ENCODE data around the gene IRF2BP2.

The IRF2BP2 gene

GRCh38 chr1:234613128-234613875 lies 3.3 kb upstream of the IRF2BP2 start:
- WGBS (ENCODE audit: insufficient coverage, insufficient read length) = no CpG with 5 or more reads among the region's 12 CpGs
- peaks cover 6% of the 10 kb centered on the region for H3K4me1 ChIP-seq (ENCODE audit: control insufficient read depth, insufficient read depth, low read length)
- DNase-seq (ENCODE audit: low read depth, low spot score) = no peak
- no peak overlapping the region for H3K27ac ChIP-seq (ENCODE audit: low read length)
- no peak overlapping the region for H3K4me3 ChIP-seq (ENCODE audit: low read length)
- no peaks in the 10 kb centered on the region for H3K36me3 ChIP-seq (ENCODE audit: control insufficient read depth, insufficient read depth, low read length)
- H3K9me3 ChIP-seq (ENCODE audit: control insufficient read depth, insufficient read depth, low read length) = no peaks in the 10 kb centered on the region
- H3K27me3 ChIP-seq (ENCODE audit: control insufficient read depth, insufficient read depth, low read length) = no peaks in the 10 kb centered on the region

DNA sequence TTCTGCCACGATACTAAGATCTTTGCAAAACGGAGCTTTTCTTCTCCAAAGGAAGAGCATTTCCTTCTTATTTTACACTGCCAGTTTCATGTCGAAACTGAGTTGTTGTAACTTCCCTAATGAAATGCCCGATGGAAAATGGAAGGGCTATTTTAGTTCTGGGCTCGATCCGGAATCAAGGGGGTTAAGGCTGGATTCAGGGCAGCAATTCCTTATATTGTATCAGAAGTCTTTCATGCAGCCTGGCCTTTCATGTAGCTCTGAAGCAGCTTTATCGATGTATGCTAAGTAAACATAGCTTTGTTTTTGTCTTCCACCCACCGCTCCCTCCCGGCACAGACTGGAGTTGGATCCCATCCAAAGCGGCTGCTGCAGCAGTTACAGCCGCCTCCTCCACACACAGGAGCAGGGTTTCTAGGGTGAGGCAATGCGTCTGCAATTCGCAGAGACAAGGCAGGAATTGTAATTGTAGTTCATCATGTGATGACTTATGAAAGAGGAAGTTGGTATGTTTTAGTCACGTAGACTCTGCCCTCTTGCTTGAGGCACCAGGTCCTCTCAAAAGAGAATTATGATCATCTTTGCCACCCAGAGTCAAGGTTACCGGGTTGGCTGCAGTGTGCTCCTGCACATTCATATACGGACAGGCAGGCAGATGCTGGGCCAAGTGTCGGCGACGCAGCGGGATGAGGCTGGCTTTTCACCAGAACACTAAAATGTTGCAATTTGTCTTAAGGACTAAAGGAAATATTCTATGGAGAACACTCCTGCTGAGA lies 2.6 kb upstream of the IRF2BP2 start:
- no CpG with 5 or more reads among the region's 20 CpGs for WGBS (ENCODE audit: insufficient coverage, insufficient read length)
- peaks cover 7% of the 10 kb centered on the region for H3K4me1 ChIP-seq (ENCODE audit: control insufficient read depth, insufficient read depth, low read length)

GRCh38 chr1:234611847-234612351 lies 1.9 kb upstream of the IRF2BP2 start:
- no peaks in the 10 kb centered on the region for H3K9me3 ChIP-seq (ENCODE audit: control insufficient read depth, insufficient read depth, low read length)
- peaks cover 7% of the 10 kb centered on the region for H3K4me1 ChIP-seq (ENCODE audit: control insufficient read depth, insufficient read depth, low read length)
- no CpG with 5 or more reads among the region's 7 CpGs for WGBS (ENCODE audit: insufficient coverage, insufficient read length)
- H3K27me3 ChIP-seq (ENCODE audit: control insufficient read depth, insufficient read depth, low read length) = no peaks in the 10 kb centered on the region
- H3K4me3 ChIP-seq (ENCODE audit: low read length) = no peak overlapping the region
- peaks cover 6% of the 10 kb centered on the region; the same call in 1 of the 2 replicates for H3K36me3 ChIP-seq (ENCODE audit: control insufficient read depth, insufficient read depth, low read length)
- DNase-seq (ENCODE audit: low read depth, low spot score) = no peak
- H3K27ac ChIP-seq (ENCODE audit: low read length) = no peak overlapping the region

More for the DNA sequence above, 2.6 kb upstream of the IRF2BP2 start:
- Histone ChIP-seq H3K4me3 (ENCODE audit: low read length) (no peak overlapping the region), H3K27me3 (ENCODE audit: control insufficient read depth, insufficient read depth, low read length) (no peaks in the 10 kb centered on the region), H3K9me3 (ENCODE audit: control insufficient read depth, insufficient read depth, low read length) (no peaks in the 10 kb centered on the region), H3K27ac (ENCODE audit: low read length) (no peak overlapping the region), H3K36me3 (ENCODE audit: control insufficient read depth, insufficient read depth, low read length) (peaks cover 1% of the 10 kb centered on the region; the same call in 1 of the 2 replicates)
- no peak for DNase-seq (ENCODE audit: low read depth, low spot score)

GRCh38 chr1:234611225-234611846 lies 1.4 kb upstream of the IRF2BP2 start:
- Histone ChIP-seq H3K4me1 (ENCODE audit: control insufficient read depth, insufficient read depth, low read length) (peaks cover 7% of the 10 kb centered on the region), H3K27ac (ENCODE audit: low read length) (no peak overlapping the region), H3K4me3 (ENCODE audit: low read length) (peak overlapping the region; percentile 82; the same call in 1 of the 2 replicates), H3K9me3 (ENCODE audit: control insufficient read depth, insufficient read depth, low read length) (no peaks in the 10 kb centered on the region), H3K36me3 (ENCODE audit: control insufficient read depth, insufficient read depth, low read length) (peaks cover 9% of the 10 kb centered on the region; the same call in 1 of the 2 replicates), H3K27me3 (ENCODE audit: control insufficient read depth, insufficient read depth, low read length) (no peaks in the 10 kb centered on the region)
- DNase-seq (ENCODE audit: low read depth, low spot score) = no peak
- no CpG with 5 or more reads among the region's 22 CpGs for WGBS (ENCODE audit: insufficient coverage, insufficient read length)

GRCh38 chr1:234610666-234611224 lies 767 bp upstream of the IRF2BP2 start:
- H3K27ac ChIP-seq (ENCODE audit: low read length) = no peak overlapping the region
- peak overlapping the region; percentile 82; the same call in 1 of the 2 replicates for H3K4me3 ChIP-seq (ENCODE audit: low read length)
- H3K36me3 ChIP-seq (ENCODE audit: control insufficient read depth, insufficient read depth, low read length) = peaks cover 11% of the 10 kb centered on the region; the same call in 1 of the 2 replicates
- no peaks in the 10 kb centered on the region for H3K27me3 ChIP-seq (ENCODE audit: control insufficient read depth, insufficient read depth, low read length)
- no CpG with 5 or more reads among the region's 71 CpGs for WGBS (ENCODE audit: insufficient coverage, insufficient read length)
- H3K4me1 ChIP-seq (ENCODE audit: control insufficient read depth, insufficient read depth, low read length) = peaks cover 10% of the 10 kb centered on the region
- H3K9me3 ChIP-seq (ENCODE audit: control insufficient read depth, insufficient read depth, low read length) = no peaks in the 10 kb centered on the region
- DNase-seq (ENCODE audit: low read depth, low spot score) = no peak

DNA sequence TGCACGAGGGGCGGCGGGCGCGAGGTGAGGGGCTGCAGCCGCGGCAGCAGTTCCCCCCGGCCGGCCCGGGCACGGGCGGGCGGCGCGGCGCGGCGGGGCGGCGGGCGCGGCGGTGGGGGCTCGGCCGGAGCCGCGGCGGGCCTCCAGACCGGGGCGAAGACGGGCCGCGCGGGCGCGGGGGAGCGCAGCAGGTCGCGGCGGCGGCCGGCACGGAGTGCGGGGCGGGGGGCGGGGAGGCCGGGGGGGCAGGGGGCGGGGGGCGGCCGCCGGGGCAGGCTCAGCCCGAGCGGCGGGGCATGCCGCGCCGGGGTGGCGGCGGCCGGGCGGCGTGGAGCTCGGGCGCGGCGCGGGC lies 311 bp downstream of the IRF2BP2 start:
- no CpG with 5 or more reads among the region's 67 CpGs for WGBS (ENCODE audit: insufficient coverage, insufficient read length)
- H3K4me3 ChIP-seq (ENCODE audit: low read length) = peak overlapping the region; percentile 82; the same call in 1 of the 2 replicates

DNA sequence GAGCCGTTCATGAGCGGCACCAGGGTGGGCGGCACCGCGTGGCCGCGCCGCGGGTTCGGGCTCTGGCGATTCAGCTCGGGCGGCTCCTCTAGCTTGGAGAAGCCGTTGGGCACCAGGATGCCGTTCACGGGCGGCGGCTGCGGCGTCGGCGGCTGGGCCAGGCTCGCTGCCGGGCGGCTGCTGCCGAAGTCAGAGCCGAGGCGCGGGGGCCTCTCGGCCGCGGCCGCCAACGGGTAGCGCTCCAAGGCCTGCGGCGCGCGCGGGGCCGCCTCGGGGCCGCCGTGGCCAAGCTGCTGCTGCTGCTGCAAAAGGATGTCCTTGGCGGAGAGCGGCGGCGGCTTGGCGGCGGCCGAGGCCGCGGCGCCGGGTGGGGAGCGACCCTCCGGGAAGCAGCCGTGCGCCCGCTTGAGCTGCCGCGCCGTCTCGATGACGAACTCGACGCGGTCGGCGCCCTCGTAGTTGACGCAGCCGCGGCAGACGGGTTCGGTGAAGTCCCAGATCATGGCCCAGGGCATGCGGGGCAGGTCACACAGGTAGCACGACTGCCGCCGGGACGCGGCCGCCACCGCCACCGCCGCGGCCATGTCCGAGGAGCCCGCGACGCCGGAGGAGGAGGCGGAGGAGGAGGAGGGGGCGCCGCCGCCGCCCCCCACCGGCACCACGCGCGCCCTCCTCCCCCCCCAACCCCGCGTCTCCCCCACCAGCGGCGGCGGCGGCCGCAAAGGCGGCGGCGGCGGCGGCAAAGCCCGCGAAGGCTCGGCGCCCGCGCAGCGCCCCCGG lies 877 bp downstream of the IRF2BP2 start:
- no peak overlapping the region for H3K27ac ChIP-seq (ENCODE audit: low read length)

More for the DNA sequence above, 311 bp downstream of the IRF2BP2 start:
- no peak overlapping the region for H3K27ac ChIP-seq (ENCODE audit: low read length)
- peaks cover 10% of the 10 kb centered on the region for H3K4me1 ChIP-seq (ENCODE audit: control insufficient read depth, insufficient read depth, low read length)
- H3K36me3 ChIP-seq (ENCODE audit: control insufficient read depth, insufficient read depth, low read length) = peaks cover 11% of the 10 kb centered on the region; the same call in 1 of the 2 replicates
- H3K9me3 ChIP-seq (ENCODE audit: control insufficient read depth, insufficient read depth, low read length) = no peaks in the 10 kb centered on the region
- no peaks in the 10 kb centered on the region for H3K27me3 ChIP-seq (ENCODE audit: control insufficient read depth, insufficient read depth, low read length)
- no peak for DNase-seq (ENCODE audit: low read depth, low spot score)

DNA sequence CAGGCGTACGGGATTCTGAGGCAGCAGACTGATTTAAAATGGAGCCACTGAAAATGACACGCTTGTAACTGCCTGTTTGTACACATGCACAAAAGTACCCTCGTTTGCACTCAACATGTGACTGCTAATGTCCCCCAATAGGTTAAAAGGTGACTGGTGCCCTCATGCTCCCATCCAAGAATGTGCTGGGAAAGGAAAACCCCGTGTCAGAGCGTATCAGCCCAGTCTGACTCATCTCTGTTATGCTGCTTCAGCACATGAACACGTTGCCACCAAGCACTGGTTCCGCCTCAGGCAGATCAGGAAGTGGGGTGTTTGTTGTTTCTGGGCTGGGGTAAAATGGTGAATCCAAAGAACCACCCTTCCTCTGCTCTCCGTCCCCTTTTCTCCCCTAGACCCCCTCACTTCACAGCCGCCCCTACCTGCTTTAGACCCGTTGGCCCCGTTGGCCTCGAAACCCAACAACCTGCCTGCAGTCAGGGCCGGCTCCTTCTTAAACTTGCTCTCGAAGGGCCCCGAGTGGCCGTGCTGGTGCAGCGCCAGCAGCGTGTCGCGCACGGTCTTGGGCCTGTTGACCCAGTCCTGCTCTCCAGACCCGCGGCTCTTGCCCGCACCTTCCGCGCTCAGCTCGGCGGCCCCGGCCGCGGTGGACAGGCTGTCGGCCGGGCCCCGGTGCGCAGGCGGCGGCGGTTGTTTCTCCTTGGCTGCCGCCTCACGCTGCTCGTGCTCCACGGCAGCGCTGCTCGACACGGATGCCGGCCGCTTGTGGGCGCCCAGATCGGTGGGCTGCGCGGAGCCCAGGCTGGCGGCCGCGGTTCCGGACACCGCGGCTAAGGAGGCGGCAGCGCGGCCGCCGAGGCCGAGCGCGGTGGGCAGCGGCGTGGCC lies 1.7 kb downstream of the IRF2BP2 start:
- Histone ChIP-seq H3K36me3 (ENCODE audit: control insufficient read depth, insufficient read depth, low read length) (peaks cover 11% of the 10 kb centered on the region; the same call in 1 of the 2 replicates), H3K27ac (ENCODE audit: low read length) (no peak overlapping the region), H3K4me1 (ENCODE audit: control insufficient read depth, insufficient read depth, low read length) (peaks cover 10% of the 10 kb centered on the region), H3K9me3 (ENCODE audit: control insufficient read depth, insufficient read depth, low read length) (no peaks in the 10 kb centered on the region), H3K27me3 (ENCODE audit: control insufficient read depth, insufficient read depth, low read length) (no peaks in the 10 kb centered on the region), H3K4me3 (ENCODE audit: low read length) (peak overlapping the region; percentile 82)
- WGBS (ENCODE audit: insufficient coverage, insufficient read length) = no CpG with 5 or more reads among the region's 68 CpGs
- DNase-seq (ENCODE audit: low read depth, low spot score) = no peak

More for the DNA sequence above, 877 bp downstream of the IRF2BP2 start:
- Histone ChIP-seq H3K36me3 (ENCODE audit: control insufficient read depth, insufficient read depth, low read length) (peaks cover 11% of the 10 kb centered on the region; the same call in 1 of the 2 replicates), H3K4me1 (ENCODE audit: control insufficient read depth, insufficient read depth, low read length) (peaks cover 10% of the 10 kb centered on the region), H3K4me3 (ENCODE audit: low read length) (peak overlapping the region; percentile 82), H3K9me3 (ENCODE audit: control insufficient read depth, insufficient read depth, low read length) (no peaks in the 10 kb centered on the region), H3K27me3 (ENCODE audit: control insufficient read depth, insufficient read depth, low read length) (no peaks in the 10 kb centered on the region)
- no CpG with 5 or more reads among the region's 121 CpGs for WGBS (ENCODE audit: insufficient coverage, insufficient read length)
- DNase-seq (ENCODE audit: low read depth, low spot score) = no peak
